ENCODE results near the gene RETSAT.

RETSAT gene

GRCh38 chr2:85307527-85307897 is 46.8 kb downstream of the RETSAT start:
- no peak for DNase-seq (ENCODE audit: low read depth in 2 of 2)

- no peak for DNase-seq (ENCODE audit: low read depth in 2 of 2)
These were observed 50.4 kb downstream of the RETSAT start for GRCh38 chr2:85303780-85304531.

- DNase-seq (ENCODE audit: low read depth in 2 of 2), result no peak
These were observed 52.2 kb downstream of the RETSAT start for GRCh38 chr2:85302121-85302520.

Data from stimulated activated CD4-positive, alpha-beta T cell treated with anti-CD3 and anti-CD28 coated beads, Interleukin-1b, Interleukin-23, amount 100 ng/mL, for 4 hours (primary cell).